CMK (cell line): Measurements from ENCODE around the gene IDH2.
"Not testable (repeated sequence)": the region's sequence is repeated elsewhere in the genome, so short reads cannot be mapped to it uniquely, and the experiment has no call there.

ENCODE experiments used
- DNase-seq: peaks from one replicate; pipeline ENCODE4 v3.0.0-alpha.2; 2010; ENCODE audit warnings: low read depth

Gene IDH2

DNA sequence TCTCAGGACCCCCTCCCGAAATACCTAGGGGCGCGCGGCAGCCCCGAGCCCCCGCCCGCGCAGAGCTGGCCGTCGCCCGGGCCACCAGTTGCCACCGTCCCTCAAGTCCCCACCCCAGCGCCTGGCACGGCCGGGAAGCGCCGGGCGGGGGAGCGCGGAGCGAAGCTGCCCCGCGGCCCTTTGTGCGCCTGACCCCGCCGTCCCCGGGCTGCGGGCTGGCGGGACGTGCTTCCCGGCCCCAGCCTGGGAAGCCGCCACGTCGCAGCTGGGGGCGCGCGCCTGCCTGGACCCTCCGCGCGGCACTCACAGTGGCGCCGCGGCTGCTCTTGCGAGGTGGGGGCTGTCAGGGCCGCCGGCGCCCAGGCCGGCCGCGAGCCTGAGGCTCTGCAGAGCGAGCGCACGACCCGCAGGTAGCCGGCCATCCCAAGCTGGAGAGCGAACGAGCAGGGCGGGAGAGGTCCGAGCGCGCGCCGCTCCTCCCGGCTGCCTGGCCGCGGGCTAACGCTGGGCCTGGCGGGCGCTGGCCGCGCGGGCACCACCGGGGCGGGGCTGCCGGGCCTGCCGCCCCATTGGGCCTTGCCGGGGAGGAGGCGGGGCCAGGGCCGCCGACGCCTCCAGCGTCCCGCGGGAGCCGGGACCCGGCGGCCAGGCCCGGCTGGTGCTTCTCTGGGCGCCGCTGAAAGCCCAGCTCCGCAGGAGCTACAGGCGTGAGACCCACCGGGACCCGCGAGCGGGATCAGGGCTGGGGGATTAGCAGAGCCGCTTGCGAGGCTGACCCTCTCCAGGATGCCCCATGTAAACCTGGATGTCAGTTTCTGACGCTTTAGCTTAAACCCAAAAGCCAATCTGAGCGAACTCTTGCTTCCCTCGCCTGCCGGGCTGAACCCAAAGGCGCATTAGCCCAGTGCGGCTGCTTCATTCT lies at the start of gene IDH2:
IDH2 (minus strand) TSS at position 500 of the 922 bp plus-strand sequence; CDS start at position 422, 78 bp downstream.
- peak; percentile 57 for DNase-seq

GRCh38 chr15:90150551-90150950 lies 48.3 kb upstream of the IDH2 start:
- DNase-seq, result not testable (repeated sequence)

DNA sequence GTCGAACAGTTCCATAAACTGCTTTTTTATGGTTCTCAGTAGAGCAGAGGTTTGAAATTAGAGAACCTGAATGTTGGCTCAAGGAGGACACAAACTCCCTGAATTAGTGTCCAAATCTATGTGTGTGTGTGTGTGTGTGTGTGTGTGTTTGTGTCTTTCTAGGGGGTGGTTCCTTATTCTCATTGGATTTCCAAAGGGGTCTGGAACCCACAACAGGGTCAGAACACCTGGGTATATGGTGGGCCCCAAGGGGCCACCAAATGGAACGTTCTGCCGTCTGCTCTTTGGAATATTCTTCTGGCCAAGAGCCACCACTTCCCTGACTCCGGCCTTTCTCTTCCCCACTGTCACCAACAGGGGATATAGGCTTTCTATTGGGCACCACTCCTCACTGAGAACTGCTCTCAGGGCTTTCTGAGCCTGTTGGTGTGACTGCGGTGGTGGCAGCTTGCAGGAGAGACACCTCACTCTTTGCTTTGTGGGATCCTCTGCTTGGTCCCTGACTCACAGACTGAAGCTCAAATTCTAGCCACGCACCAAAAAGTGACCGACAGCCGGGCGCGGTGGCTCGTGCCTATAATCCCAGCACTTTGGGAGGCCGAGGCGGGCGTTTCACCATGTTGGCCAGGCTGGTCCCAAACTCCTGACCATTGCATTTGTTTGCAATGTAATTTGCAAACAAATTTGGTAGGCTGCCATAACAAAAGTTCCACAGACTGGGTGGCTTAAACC lies 47.5 kb upstream of the IDH2 start:
- no peak for DNase-seq

DNA sequence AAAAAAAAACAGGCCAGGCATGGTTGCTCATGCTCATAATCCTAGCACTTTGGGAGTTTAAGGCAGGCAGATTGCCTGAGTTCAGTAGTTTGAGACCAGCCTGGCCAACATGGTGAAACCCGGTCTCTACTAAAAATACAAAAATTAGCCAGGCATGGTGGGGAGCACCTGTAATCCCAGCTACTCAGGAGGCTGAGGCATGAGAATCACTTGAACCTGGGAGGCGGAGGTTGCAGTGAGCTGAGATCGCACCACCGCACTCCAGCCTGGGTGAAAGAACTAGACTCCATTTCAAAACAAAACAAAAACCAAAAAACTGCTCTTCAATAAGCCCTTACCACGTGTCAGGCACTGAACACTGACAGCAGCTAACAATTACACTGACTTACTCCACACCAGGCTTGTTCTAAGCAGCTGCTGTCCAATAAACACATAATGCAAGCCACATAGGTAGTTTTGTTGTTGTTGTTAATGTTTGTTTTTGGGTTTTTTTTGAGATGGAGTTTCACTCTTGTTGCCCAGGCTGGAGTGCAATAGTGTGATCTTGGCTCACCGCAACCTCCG lies 44.0 kb upstream of the IDH2 start:
- not testable (repeated sequence) for DNase-seq

GRCh38 chr15:90145761-90146160 lies 43.5 kb upstream of the IDH2 start:
- DNase-seq, result no peak

GRCh38 chr15:90145259-90145658 lies 43.0 kb upstream of the IDH2 start:
- DNase-seq, result no peak

DNA sequence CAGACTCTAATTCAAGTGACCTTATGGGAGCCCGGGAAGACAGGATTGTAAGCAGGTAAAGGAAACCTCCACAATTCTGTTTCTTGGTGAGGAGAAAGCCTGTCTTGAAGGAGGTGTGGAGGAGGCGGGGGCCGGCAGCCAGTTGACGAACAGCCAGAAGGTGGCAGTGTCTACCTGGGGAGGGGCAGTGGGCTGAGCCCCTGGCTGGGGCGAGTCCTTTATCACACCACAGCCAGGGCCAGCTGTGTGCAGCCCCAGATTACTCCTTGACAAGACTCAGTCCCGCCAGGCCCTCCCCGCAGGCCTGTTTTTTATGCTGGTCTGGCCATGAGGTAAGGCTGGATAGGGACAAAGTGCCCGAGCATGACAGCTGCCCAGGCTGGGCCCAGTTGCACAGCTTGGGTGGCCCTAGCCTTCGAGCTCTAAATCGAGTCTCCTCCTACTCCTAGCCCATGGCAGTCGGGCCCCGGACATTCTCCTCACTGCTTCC lies 40.9 kb upstream of the IDH2 start:
- peak; percentile 86 for DNase-seq

- peak; percentile 48 for DNase-seq
Measured at GRCh38 chr15:90142216-90143165, 40.2 kb upstream of the IDH2 start.

DNA sequence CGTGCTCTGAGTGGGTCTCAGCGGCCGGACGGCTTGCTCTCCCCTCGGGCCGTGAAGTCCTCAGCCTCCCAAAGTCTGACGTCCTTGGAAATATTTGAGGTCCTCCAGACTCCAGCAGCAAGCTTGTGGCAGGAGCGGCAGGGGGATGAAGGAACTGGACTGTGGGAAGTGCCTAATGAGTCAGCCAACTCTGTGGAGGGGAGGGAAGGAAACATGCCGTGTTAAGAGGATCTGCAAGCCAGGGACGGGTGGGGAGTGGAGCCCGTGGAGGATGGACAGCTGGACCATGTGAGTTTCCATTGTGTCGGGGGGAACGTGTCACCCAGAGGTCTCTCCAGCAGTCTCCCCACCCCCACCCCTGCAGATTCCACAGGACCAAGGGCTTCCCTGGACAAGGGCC lies 39.4 kb upstream of the IDH2 start:
- DNase-seq, result no peak

GRCh38 chr15:90139549-90139948 lies 37.3 kb upstream of the IDH2 start:
- DNase-seq, result not testable (repeated sequence)

DNA sequence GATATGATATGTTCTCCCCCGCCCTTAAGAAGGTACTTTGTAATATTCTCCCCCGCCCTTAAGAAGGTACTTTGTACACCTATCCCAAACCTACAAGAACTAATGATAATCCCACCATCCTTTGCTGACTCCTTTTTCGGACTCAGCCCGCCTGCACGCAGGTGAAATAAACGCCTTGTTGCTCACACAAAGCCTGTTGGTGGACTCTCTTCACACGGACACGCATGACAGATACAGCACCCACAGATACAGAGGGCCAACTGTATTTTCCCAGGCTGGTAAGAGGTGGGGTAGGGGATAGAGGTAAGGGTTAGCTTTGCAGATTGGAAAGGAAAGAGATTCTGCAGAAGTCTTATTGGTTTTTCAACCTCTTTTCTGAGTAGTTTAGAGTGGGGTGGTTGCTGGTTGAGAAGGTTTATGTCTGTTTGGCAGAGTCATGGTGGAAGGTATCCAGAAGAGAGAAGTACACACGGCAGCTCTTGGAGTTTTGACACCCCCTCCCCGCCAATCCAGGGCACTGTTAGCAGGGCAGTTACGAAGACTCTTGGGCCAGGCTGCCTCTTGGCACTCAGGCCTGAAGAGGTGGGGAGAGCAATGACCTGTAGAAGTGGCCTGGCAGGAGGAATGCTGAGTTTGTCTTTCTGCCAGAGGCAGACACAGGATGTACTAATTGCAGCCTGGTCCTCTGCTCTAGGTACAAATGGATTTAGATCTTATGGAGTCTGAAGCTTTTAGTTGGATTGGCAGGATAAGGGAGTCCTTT lies 36.0 kb upstream of the IDH2 start:
- DNase-seq, result no peak

DNA sequence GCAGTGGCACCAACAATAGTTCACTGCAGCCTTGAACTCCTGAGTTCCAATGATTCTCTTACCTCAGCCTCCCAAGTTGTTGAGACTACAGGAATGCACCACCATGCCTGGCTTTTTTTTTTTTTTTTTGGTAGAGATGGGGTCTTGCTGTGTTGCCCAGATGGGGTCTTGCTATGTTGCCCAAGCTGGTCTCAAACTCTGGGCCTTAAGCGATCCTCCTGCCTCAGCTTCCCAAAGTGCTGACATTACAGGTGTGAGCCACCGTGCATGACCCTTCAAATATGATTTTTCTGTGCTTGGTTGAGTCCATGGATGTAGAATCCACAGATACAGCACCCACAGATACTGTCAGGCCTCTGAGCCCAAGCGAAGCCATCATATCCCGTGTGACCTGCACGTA lies 30.2 kb upstream of the IDH2 start:
- DNase-seq, result no peak

GRCh38 chr15:90131848-90132247 lies 29.6 kb upstream of the IDH2 start:
- DNase-seq, result no peak

GRCh38 chr15:90130291-90130690 lies 28.0 kb upstream of the IDH2 start:
- DNase-seq, result no peak

DNA sequence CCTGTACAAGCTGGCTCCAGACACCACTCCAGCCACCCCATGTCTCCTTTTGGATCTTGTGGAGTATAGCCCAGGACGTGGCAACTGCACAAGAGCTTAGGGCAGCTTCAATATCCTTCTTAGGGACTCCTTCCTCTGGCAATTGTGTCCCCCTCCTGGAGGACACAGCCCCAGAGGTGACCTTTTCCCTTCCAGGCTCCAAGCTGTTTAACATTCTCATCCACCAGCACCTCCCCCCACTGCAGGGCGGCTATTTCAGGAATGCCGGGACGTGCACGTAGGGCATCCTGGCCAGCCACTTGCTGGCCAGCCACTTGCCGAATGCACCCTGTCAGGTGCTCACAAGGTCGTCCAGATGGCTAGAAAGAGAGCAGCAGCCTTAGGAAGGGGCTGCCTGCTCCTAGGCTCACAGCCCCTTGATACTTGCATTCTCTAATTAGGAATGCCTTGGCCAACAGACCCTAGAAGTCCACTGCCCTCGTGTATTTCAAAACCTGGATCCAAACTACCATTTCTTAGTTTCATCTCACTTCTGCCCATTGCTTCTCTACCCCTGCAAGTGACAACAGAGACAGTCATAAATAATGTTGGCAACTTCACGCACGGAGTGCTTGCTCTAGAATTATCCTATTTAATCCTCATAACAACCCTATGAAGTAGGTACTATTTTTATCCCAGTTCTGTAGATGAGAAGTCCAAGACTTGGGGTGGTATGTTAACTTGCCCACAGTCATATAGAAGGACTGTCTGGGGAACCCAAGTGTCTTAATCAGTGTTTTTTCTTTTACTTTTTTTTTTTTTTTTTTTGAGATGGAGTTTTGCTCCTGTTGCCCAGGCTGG lies 24.5 kb upstream of the IDH2 start:
- DNase-seq, result no peak

DNA sequence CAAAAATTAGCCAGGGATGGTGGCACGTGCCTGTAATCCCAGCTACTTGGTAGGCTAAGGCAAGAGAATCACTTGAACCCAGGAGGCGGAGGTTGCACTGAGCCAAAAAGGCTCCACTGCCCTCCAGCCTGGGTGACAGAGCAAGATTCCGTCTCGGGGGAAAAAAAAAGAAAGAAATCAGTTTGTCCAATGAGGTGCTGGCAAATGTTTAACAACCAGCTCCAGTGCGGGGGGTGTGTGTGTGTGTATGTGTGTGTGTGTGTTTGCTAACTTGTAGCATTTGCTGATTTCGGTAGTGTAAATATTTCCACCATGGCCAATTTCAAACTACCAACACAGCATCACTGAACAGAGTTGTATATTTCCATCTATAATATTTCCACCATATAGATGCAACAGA lies 23.8 kb upstream of the IDH2 start:
- DNase-seq, result no peak

GRCh38 chr15:90124507-90124906 lies 22.2 kb upstream of the IDH2 start:
- no peak for DNase-seq

DNA sequence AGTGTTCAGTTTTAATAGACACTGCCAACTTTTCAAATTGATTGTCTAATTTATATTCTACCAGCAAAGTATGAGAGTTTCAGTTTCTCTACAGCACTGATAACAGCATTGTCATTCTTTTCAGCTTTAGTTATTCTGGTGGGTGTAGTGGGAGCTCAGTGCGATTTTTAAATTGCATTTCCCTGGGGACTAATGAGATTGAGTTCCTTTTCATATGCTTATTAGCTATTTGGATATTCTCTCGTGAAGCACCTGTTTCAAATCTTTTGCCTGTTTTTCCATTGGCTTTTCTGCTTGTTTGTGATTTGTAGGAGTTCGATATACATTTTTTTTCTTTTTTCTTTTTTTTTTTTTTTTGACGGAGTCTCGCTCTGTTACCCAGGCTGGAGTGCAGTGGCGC lies 18.8 kb upstream of the IDH2 start:
- DNase-seq, result no peak

DNA sequence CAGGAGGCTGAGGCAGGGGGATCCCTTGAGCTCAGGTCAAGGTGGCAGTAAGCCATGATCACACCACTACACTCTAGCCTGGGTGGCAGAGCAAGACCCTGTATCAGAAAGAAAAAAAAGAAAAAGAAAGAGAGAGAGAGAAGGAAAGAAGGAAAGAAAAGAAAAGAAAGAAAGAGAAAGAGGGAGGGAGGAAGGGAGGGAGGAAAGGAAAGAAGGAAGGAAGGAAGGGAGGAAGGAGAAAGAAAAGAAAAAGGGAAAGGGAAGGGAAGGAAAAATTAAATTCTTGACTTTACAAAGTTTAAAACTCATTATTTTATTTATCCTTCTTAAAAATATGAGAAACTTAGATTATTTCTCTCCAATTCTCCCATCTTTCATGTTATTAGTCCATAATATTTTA lies 17.1 kb upstream of the IDH2 start:
- no peak for DNase-seq

GRCh38 chr15:90115783-90116182 lies 13.5 kb upstream of the IDH2 start:
- DNase-seq, result no peak
